OCI-LY7 (cell line): ENCODE measurements around the gene CAT. TPM values are rescaled to one million over a fixed set of nuclear protein-coding genes. Genes with fewer than 3 reads are reported as not detected.

ENCODE experiments used
- BruUV-seq: library from RNA; stranded (reverse); fragments of 400-500 nt; replicated peaks from 2 replicates; lab custom pipeline; 2021; lab: Mats Ljungman, UMichigan
- CTCF ChIA-PET: fragments of 300-600 bp; sonication (Branson Sonifier 250); formaldehyde crosslinking; loops from one replicate; lab custom pipeline; 2022; ENCODE audit warnings: antibody characterized with exemption; ENCODE audit not compliant: unreplicated experiment; lab: Charles Lee
- POLR2A ChIA-PET: fragments of 300-600 bp; sonication (Branson Sonifier 250); formaldehyde crosslinking; loops from one replicate; lab custom pipeline; 2022; ENCODE audit warnings: antibody characterized with exemption; lab: Charles Lee
- DNase-seq: peaks from one replicate; pipeline ENCODE4 v3.0.0-alpha.2; 2015; ENCODE audit warnings: low spot score
- H2AFZ ChIP-seq: fragments of 200-600 bp; sonication (generic), shearing (Covaris generic); 2 replicates; pipeline ENCODE4 v1.6.1; 2014; ENCODE audit warnings: mild to moderate bottlenecking, antibody characterized with exemption, low read length, moderate library complexity
- H3K27ac ChIP-seq: fragments of 200-600 bp; sonication (generic); 2 replicates; pipeline ENCODE4 v1.5.1; 2014; ENCODE audit warnings: mixed run types, low read depth, mild to moderate bottlenecking, moderate library complexity, low read length, inconsistent platforms; ENCODE audit not compliant: poor library complexity, severe bottlenecking
- H3K36me3 ChIP-seq: fragments of 200-600 bp; sonication (generic); 2 replicates; pipeline ENCODE4 v1.6.1; 2014; ENCODE audit warnings: mild to moderate bottlenecking, antibody characterized with exemption, low read length, moderate library complexity, mixed read lengths; ENCODE audit not compliant: insufficient read depth
- H3K4me1 ChIP-seq: fragments of 200-600 bp; sonication (generic); 2 replicates; pipeline ENCODE4 v1.5.1; 2014; ENCODE audit warnings: mild to moderate bottlenecking, low read length; ENCODE audit not compliant: insufficient read depth, poor library complexity, severe bottlenecking
- H3K4me2 ChIP-seq: fragments of 200-600 bp; sonication (generic); 2 replicates; pipeline ENCODE4 v1.6.1; 2014; ENCODE audit warnings: mild to moderate bottlenecking, low read length
- H3K4me3 ChIP-seq: fragments of 200-600 bp; sonication (generic); 2 replicates; pipeline ENCODE4 v1.5.1; 2014; ENCODE audit warnings: mild to moderate bottlenecking, low read depth, low read length; ENCODE audit not compliant: poor library complexity, severe bottlenecking
- H3K79me2 ChIP-seq: fragments of 200-600 bp; sonication (generic); 2 replicates; pipeline ENCODE4 v1.6.1; 2016; ENCODE audit warnings: low read depth, mild to moderate bottlenecking, low read length, moderate library complexity, mixed read lengths; ENCODE audit not compliant: insufficient read depth
- H3K9me2 ChIP-seq: fragments of 200-600 bp; sonication (generic); 2 replicates; pipeline ENCODE4 v1.6.1; 2016; ENCODE audit warnings: mild to moderate bottlenecking, low read length, mixed read lengths; ENCODE audit not compliant: insufficient read depth
- H3K9me3 ChIP-seq: fragments of 200-600 bp; sonication (generic); 2 replicates; pipeline ENCODE4 v1.6.1; 2014; ENCODE audit warnings: mild to moderate bottlenecking, mixed run types, low read length, mixed read lengths
- H4K20me1 ChIP-seq: fragments of 200-600 bp; sonication (generic); 2 replicates; pipeline ENCODE4 v1.6.1; 2014; ENCODE audit warnings: mild to moderate bottlenecking, antibody characterized with exemption, low read length, moderate library complexity, mixed read lengths; ENCODE audit not compliant: insufficient read depth
- CTCF ChIP-seq: fragments of 200-600 bp; sonication (generic); conservative IDR thresholded peaks from 2 replicates; pipeline ENCODE4 v1.5.1; 2014; ENCODE audit warnings: mild to moderate bottlenecking, antibody characterized with exemption, low read length, moderate library complexity, mixed read lengths
- EZH2phosphoT487 ChIP-seq: fragments of 200-600 bp; sonication (generic); IDR thresholded peaks from 2 replicates; pipeline ENCODE4 v1.6.1; 2018; ENCODE audit warnings: low read depth, borderline replicate concordance, mild to moderate bottlenecking, mixed run types, antibody characterized with exemption, low read length, moderate library complexity, mixed read lengths
- intact Hi-C: fragments of 100-400 bp; cut with micrococcal nuclease; formaldehyde crosslinking; loops from one replicate; pipeline ENCODE4 v1.10.0; 2022; ENCODE audit not compliant: unreplicated experiment
- total RNA-seq, 2 experiments: library from RNA; depleted of rRNA in 1 of 2; stranded (reverse); fragments of >200 nt in 1 of 2; shearing (Covaris generic) in 1 of 2; gene quantifications; 2 replicates each; pipeline ENCODE4 v1.2.3, GENCODE V29; 2014 to 2022

The CAT gene
- total RNA-seq, 2 experiments from 2014 or later: 46.6 to 47.8 TPM

GRCh38 chr11:34454308-34455032 is 15.7 kb downstream of the CAT start:
- no peak for DNase-seq
- ChIA-PET POLR2A (interaction anchor here (0.7 to 0.8 kb wide), 2 partner anchors 16 to 58 kb away, joined by 3 read pairs; partner anchors contain the start of gene CAT), CTCF (no interaction called here)
- no TSS peak for BruUV-seq
- H3K4me1 ChIP-seq: no peaks in the 10 kb centered on the region
- TF ChIP-seq EZH2phosphoT487: no peak
- TF ChIP-seq CTCF: no peak
- peaks cover 97% of the 10 kb centered on the region for H3K36me3 ChIP-seq
- no peak overlapping the region for H3K27ac ChIP-seq
- H3K4me3 ChIP-seq: no peak overlapping the region
- no peaks in the 10 kb centered on the region for H3K9me2 ChIP-seq
- H3K9me3 ChIP-seq: no peaks in the 10 kb centered on the region
- H2AFZ ChIP-seq: no peak overlapping the region
- H3K79me2 ChIP-seq: no peaks in the 10 kb centered on the region
- no peak overlapping the region for H3K4me2 ChIP-seq
- no peaks in the 10 kb centered on the region for H4K20me1 ChIP-seq
- intact Hi-C loops: no loop called here

GRCh38 chr11:34457607-34458006 is 18.9 kb downstream of the CAT start:
- ChIA-PET POLR2A (no interaction called here), CTCF (no interaction called here)
- Histone ChIP-seq H3K4me1 (no peaks in the 10 kb centered on the region), H3K9me3 (no peaks in the 10 kb centered on the region), H3K79me2 (no peaks in the 10 kb centered on the region), H3K36me3 (peaks cover 97% of the 10 kb centered on the region), H2AFZ (no peak overlapping the region), H4K20me1 (no peaks in the 10 kb centered on the region), H3K27ac (no peak overlapping the region), H3K4me3 (no peak overlapping the region), H3K4me2 (no peak overlapping the region), H3K9me2 (no peaks in the 10 kb centered on the region)
- no TSS peak for BruUV-seq
- intact Hi-C loops: no loop called here
- DNase-seq: no peak
- TF ChIP-seq EZH2phosphoT487 (no peak), CTCF (no peak)

GRCh38 chr11:34458525-34458924 is 19.8 kb downstream of the CAT start:
- no peak overlapping the region for H3K27ac ChIP-seq
- no peaks in the 10 kb centered on the region for H3K9me2 ChIP-seq
- no peaks in the 10 kb centered on the region for H4K20me1 ChIP-seq
- no peak overlapping the region for H2AFZ ChIP-seq
- no peak for TF ChIP-seq CTCF
- no peak for TF ChIP-seq EZH2phosphoT487
- ChIA-PET POLR2A (no interaction called here), CTCF (no interaction called here)
- no peaks in the 10 kb centered on the region for H3K79me2 ChIP-seq
- H3K4me2 ChIP-seq: no peak overlapping the region
- no TSS peak for BruUV-seq
- intact Hi-C loops: no loop called here
- H3K4me1 ChIP-seq: no peaks in the 10 kb centered on the region
- H3K9me3 ChIP-seq: no peaks in the 10 kb centered on the region
- peaks cover 97% of the 10 kb centered on the region for H3K36me3 ChIP-seq
- DNase-seq: no peak
- H3K4me3 ChIP-seq: no peak overlapping the region
